Neural progenitor cell (in vitro differentiated cells): ENCODE results near the gene MPPED2. TPM values are rescaled to one million over a fixed set of nuclear protein-coding genes. Genes with fewer than 3 reads are reported as not detected.

Experiments used
- DNase-seq: peaks from one replicate; pipeline ENCODE4 v3.0.0-alpha.2; 2016; ENCODE audit warnings: low spot score
- H2AFZ ChIP-seq: fragments of 200-600 bp; sonication (generic); replicated peaks from 2 replicates; pipeline ENCODE4 v1.6.1; 2016; ENCODE audit warnings: antibody characterized with exemption
- H3F3A ChIP-seq: fragments of 200-600 bp; sonication (generic); 2 replicates; pipeline ENCODE4 v1.6.1; 2016; ENCODE audit warnings: antibody characterized with exemption, low read depth
- H3K27ac ChIP-seq: fragments of 200-600 bp; sonication (generic); 2 replicates; pipeline ENCODE4 v1.5.1; 2016; ENCODE audit warnings: mild to moderate bottlenecking
- H3K27me3 ChIP-seq: fragments of 200-600 bp; sonication (generic); 2 replicates; pipeline ENCODE4 v1.6.1; 2016; ENCODE audit warnings: mild to moderate bottlenecking, moderate library complexity
- H3K36me3 ChIP-seq: fragments of 200-600 bp; sonication (generic); 2 replicates; pipeline ENCODE4 v1.5.1; 2016
- H3K4me1 ChIP-seq: fragments of 200-600 bp; sonication (generic); 2 replicates; pipeline ENCODE4 v1.6.1; 2016; ENCODE audit warnings: mixed run types
- H3K4me2 ChIP-seq: fragments of 200-600 bp; sonication (generic); 2 replicates; pipeline ENCODE4 v1.6.1; 2016
- H3K4me3 ChIP-seq: fragments of 200-600 bp; sonication (generic); 2 replicates; pipeline ENCODE4 v1.5.1; 2016
- H3K79me2 ChIP-seq: fragments of 200-600 bp; sonication (generic); 2 replicates; pipeline ENCODE4 v1.6.1; 2016; ENCODE audit warnings: low read depth
- H3K9ac ChIP-seq: fragments of 200-600 bp; sonication (generic); 2 replicates; pipeline ENCODE4 v1.6.1; 2016
- H3K9me3 ChIP-seq: fragments of 200-600 bp; sonication (generic); 2 replicates; pipeline ENCODE4 v1.5.1; 2016; ENCODE audit warnings: low read depth
- H4K20me1 ChIP-seq: fragments of 200-600 bp; sonication (generic); 2 replicates; pipeline ENCODE4 v1.6.1; 2016; ENCODE audit warnings: low read depth
- H3K27ac Mint-ChIP-seq: 3 replicates; pipeline ENCODE4 v1.8.0; 2021; ENCODE audit warnings: mixed read lengths
- H3K27me3 Mint-ChIP-seq: 2 replicates; pipeline ENCODE4 v1.8.0; 2022; ENCODE audit warnings: low read depth, mild to moderate bottlenecking, inconsistent platforms, moderate library complexity, mixed read lengths; ENCODE audit not compliant: insufficient read depth
- H3K36me3 Mint-ChIP-seq: 3 replicates; pipeline ENCODE4 v1.8.0; 2021; ENCODE audit warnings: mixed read lengths
- H3K4me1 Mint-ChIP-seq: 3 replicates; pipeline ENCODE4 v1.8.0; 2021; ENCODE audit warnings: mixed read lengths
- H3K4me3 Mint-ChIP-seq: 3 replicates; pipeline ENCODE4 v1.8.0; 2021; ENCODE audit warnings: mild to moderate bottlenecking, moderate library complexity, mixed read lengths
- H3K9me3 Mint-ChIP-seq: 3 replicates; pipeline ENCODE4 v1.8.0; 2020; ENCODE audit warnings: mixed read lengths
- EZH2 ChIP-seq: fragments of 200-600 bp; sonication (generic); IDR thresholded peaks from 2 replicates; pipeline ENCODE4 v1.6.1; 2017; ENCODE audit warnings: antibody characterized with exemption, mild to moderate bottlenecking, moderate library complexity
- EZH2phosphoT487 ChIP-seq: fragments of 200-600 bp; sonication (generic); IDR thresholded peaks from 2 replicates; pipeline ENCODE4 v1.6.1; 2017; ENCODE audit warnings: antibody characterized with exemption
- total RNA-seq: library from RNA; depleted of rRNA; stranded (reverse); fragments of >200 nt; gene quantifications from 2 replicates; pipeline ENCODE4 v1.2.3, GENCODE V29; 2015; ENCODE audit warnings: low replicate concordance
- TF ChIP-seq, protein P1 (sequence below): fragments of 200-600 bp; sonication (generic); IDR thresholded peaks from 2 replicates; pipeline ENCODE4 v1.5.1; 2017; ENCODE audit warnings: antibody characterized with exemption, mild to moderate bottlenecking

MPPED2 gene
- total RNA-seq, 1 donor from 2014 or later, result 3.4 TPM

DNA sequence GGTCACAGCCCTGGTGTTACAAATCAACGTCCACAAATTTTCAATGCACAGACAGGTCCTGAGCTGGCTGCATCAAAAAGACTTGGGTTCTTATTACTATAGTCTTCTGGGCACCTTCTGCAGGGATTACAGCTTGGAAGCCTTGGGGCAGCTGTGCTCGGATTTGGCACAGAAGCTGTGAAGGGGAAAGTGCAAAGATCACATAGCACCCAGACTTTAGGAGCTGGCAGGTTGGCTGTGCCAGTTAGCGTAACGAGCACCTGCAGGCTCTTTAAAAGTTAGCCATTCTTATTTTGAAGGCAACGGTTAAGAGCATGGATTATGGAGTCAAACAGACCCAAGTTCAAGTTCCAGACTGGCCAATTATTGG is 162.9 kb downstream of the MPPED2 start:
- Histone ChIP-seq H3K4me3 (no peak overlapping the region), H3K9ac (no peak overlapping the region), H3K79me2 (no peaks in the 10 kb centered on the region), H2AFZ (no peak overlapping the region), H3K27me3 (no peaks in the 10 kb centered on the region), H3K36me3 (no peaks in the 10 kb centered on the region), H4K20me1 (no peaks in the 10 kb centered on the region), H3K9me3 (no peaks in the 10 kb centered on the region), H3F3A (peaks cover 16% of the 10 kb centered on the region), H3K4me2 (peak overlapping the region; percentile 59), H3K4me1 (peaks cover 46% of the 10 kb centered on the region), H3K27ac (no peak overlapping the region)
- H3K27ac Mint-ChIP-seq, result no peak overlapping the region
- DNase-seq, result no peak
- TF ChIP-seq EZH2phosphoT487 (no peak), EZH2 (no peak)
- TF ChIP-seq, protein P1, sequence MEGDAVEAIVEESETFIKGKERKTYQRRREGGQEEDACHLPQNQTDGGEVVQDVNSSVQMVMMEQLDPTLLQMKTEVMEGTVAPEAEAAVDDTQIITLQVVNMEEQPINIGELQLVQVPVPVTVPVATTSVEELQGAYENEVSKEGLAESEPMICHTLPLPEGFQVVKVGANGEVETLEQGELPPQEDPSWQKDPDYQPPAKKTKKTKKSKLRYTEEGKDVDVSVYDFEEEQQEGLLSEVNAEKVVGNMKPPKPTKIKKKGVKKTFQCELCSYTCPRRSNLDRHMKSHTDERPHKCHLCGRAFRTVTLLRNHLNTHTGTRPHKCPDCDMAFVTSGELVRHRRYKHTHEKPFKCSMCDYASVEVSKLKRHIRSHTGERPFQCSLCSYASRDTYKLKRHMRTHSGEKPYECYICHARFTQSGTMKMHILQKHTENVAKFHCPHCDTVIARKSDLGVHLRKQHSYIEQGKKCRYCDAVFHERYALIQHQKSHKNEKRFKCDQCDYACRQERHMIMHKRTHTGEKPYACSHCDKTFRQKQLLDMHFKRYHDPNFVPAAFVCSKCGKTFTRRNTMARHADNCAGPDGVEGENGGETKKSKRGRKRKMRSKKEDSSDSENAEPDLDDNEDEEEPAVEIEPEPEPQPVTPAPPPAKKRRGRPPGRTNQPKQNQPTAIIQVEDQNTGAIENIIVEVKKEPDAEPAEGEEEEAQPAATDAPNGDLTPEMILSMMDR, result no peak
- H3K36me3 Mint-ChIP-seq, result no peaks in the 10 kb centered on the region
- H3K27me3 Mint-ChIP-seq, result peaks cover 7% of the 10 kb centered on the region
- peaks cover 43% of the 10 kb centered on the region for H3K4me1 Mint-ChIP-seq
- H3K4me3 Mint-ChIP-seq, result no peak overlapping the region
- no peaks in the 10 kb centered on the region for H3K9me3 Mint-ChIP-seq

DNA sequence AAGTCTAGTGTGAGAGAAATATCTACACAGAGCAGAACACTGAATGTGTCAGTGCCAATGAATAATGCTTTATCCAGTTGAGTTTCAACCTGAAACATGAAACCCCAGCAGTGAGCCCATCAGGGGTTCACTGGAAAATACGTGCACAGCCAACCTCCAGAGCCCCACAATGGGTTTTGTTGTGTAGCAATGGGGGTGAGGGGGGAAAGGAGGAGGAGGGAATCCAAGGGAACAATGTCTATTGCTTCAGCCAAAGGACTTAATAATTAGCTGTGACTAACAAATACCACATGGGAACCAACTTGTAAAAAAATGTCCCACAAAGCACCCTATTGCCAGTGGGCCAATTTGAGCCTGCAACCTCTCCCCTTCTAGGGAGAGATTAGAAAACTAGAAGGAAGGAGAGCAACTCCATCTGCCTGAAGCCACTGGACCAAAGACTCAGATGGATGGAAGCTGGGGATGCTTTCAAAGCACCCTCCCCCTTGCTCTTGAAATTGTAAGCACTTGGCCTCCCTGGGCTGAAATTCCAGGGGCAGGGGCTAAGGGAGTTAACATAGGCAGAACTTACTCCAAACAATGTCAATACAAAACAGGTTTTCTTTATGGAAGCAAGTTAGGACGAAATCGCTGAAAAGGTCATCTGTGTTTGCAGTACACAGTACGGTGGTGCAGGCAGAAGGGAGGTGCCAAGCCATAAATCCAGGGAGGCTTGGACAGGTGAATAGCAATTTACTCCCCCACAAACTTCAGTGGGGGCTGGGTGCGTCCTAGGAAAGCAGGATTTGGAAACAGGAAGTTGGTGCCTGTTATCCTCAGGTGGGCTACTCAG is 163.5 kb downstream of the MPPED2 start:
- peak overlapping the region; percentile 59 for H3K4me2 ChIP-seq
- no peaks in the 10 kb centered on the region for H3K36me3 ChIP-seq

DNA sequence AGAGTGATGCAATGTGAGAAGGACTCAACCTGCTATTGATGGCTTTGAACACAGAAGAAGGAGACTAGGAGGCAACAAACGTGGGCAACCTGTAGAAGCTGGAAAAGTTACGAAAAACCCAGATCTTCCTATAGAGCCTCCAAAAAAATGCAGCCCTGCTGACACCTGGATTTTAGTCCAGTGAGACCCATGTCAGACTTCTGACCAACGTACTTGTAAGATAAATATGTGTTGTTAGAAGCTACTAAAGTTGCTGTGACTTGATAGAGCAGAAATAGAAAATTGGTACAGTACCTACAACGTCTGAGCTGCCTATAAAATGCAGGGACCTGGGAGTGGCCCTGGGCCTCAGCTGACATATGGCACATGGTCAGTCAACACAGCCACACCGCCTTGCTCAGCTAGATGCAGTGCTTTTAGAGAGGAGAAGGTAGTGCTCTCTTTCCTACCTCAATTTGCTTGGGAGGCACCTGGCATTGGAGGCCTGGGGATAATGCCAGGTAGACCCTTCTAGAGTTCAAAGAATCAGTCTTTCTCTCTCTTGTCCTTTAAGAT is 165.8 kb downstream of the MPPED2 start:
- TF ChIP-seq EZH2, result no peak
- no peak for DNase-seq

More for the DNA sequence above, 163.5 kb downstream of the MPPED2 start:
- Mint-ChIP-seq H3K9me3 (no peaks in the 10 kb centered on the region), H3K27ac (peak overlapping the region; percentile 47), H3K36me3 (no peaks in the 10 kb centered on the region), H3K27me3 (peaks cover 7% of the 10 kb centered on the region), H3K4me3 (peak overlapping the region; percentile 72), H3K4me1 (peaks cover 45% of the 10 kb centered on the region)
- Histone ChIP-seq H3K4me1 (peaks cover 46% of the 10 kb centered on the region), H3K27ac (no peak overlapping the region), H4K20me1 (no peaks in the 10 kb centered on the region), H3K9ac (no peak overlapping the region), H3K9me3 (no peaks in the 10 kb centered on the region), H3F3A (peaks cover 16% of the 10 kb centered on the region), H3K4me3 (no peak overlapping the region), H3K79me2 (no peaks in the 10 kb centered on the region), H3K27me3 (no peaks in the 10 kb centered on the region), H2AFZ (no peak overlapping the region)
- TF ChIP-seq EZH2phosphoT487, result no peak
- TF ChIP-seq, protein P1, result no peak
- TF ChIP-seq EZH2, result no peak
- DNase-seq, result peak; percentile 75

DNA sequence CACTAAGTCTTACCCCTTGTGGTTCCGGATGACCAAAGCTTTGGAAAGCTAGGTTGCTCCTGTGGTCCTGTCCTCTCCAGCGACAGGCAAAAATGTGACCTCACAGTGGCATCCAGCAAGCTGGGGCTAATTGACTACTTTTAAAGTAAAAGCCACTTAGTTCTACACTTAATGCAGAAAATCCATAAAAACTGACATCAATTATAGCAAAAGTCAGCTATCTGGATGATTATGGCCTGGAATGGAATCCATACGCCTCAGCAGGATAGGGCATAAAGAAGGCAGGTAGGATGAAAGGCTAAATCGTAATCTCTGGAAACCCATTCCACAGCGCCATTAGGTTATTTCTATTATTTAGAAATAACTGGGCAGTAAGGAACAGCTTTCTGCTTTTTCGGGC is 171.3 kb downstream of the MPPED2 start:
- H3K36me3 Mint-ChIP-seq, result no peaks in the 10 kb centered on the region
- H3K9me3 Mint-ChIP-seq, result no peaks in the 10 kb centered on the region
- peaks cover 18% of the 10 kb centered on the region for H3K4me1 ChIP-seq
- no peak overlapping the region for H3K9ac ChIP-seq
- no peak for TF ChIP-seq EZH2
- no peak for TF ChIP-seq EZH2phosphoT487
- TF ChIP-seq, protein P1, result no peak
- no peaks in the 10 kb centered on the region for H3K79me2 ChIP-seq
- H3K36me3 ChIP-seq, result no peaks in the 10 kb centered on the region
- H3K4me3 Mint-ChIP-seq, result no peak overlapping the region
- H3K27me3 ChIP-seq, result peaks cover 5% of the 10 kb centered on the region
- no peak overlapping the region for H3K27ac Mint-ChIP-seq
- no peak overlapping the region for H3K4me3 ChIP-seq
- no peak overlapping the region for H3K27ac ChIP-seq
- no peak overlapping the region for H2AFZ ChIP-seq
- no peaks in the 10 kb centered on the region for H3F3A ChIP-seq
- DNase-seq, result no peak
- no peak overlapping the region for H3K4me2 ChIP-seq
- peaks cover 4% of the 10 kb centered on the region for H3K27me3 Mint-ChIP-seq
- H3K9me3 ChIP-seq, result no peaks in the 10 kb centered on the region
- H3K4me1 Mint-ChIP-seq, result peaks cover 13% of the 10 kb centered on the region
- H4K20me1 ChIP-seq, result no peaks in the 10 kb centered on the region

More for the DNA sequence above, 165.8 kb downstream of the MPPED2 start:
- H3K9me3 ChIP-seq, result no peaks in the 10 kb centered on the region
- no peaks in the 10 kb centered on the region for H3K79me2 ChIP-seq
- H3K27ac ChIP-seq, result no peak overlapping the region
- no peak overlapping the region for H2AFZ ChIP-seq
- H3K36me3 ChIP-seq, result no peaks in the 10 kb centered on the region
- peaks cover 38% of the 10 kb centered on the region for H3K4me1 ChIP-seq
- no peaks in the 10 kb centered on the region for H3K9me3 Mint-ChIP-seq
- peaks cover 4% of the 10 kb centered on the region for H3K27me3 Mint-ChIP-seq
- no peak overlapping the region for H3K27ac Mint-ChIP-seq
- peaks cover 16% of the 10 kb centered on the region for H3F3A ChIP-seq
- H3K36me3 Mint-ChIP-seq, result no peaks in the 10 kb centered on the region
- H3K4me3 ChIP-seq, result no peak overlapping the region
- no peak overlapping the region for H3K9ac ChIP-seq
- no peak overlapping the region for H3K4me3 Mint-ChIP-seq
- H3K27me3 ChIP-seq, result no peaks in the 10 kb centered on the region
- no peaks in the 10 kb centered on the region for H4K20me1 ChIP-seq
- H3K4me1 Mint-ChIP-seq, result peaks cover 41% of the 10 kb centered on the region
- H3K4me2 ChIP-seq, result no peak overlapping the region
